ENCODE measurements around the gene NBAS.
A peak's percentile ranks its signal among the peaks of the same experiment; 100 is the strongest.

Gene NBAS

DNA sequence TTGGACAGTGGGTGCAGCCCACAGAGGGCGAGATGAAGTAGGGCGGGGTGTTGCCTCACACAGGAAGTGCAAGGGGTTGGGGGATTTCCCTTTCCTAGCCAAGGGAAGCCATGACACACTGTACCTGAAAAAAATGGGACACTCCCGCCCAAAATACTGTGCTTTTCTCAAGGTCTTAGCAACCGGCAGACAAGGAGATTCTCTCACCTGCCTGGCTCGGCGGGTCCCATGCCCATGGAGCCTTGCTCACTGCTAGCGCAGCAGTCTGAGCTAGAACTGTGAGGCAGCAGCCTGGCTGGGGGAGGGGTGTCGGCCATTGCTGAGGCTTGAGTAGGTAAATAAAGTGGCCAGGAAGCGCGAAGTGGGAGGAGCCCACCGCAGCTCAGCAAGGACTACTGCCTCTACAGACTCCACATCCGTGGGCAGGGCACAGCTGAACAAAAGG is 244.7 kb downstream of the NBAS start:
- peak in 1 of 3 donors; percentile 10 for DNase-seq (ENCODE audit: low read depth in 2 of 3, low spot score in 1 of 3)

DNA sequence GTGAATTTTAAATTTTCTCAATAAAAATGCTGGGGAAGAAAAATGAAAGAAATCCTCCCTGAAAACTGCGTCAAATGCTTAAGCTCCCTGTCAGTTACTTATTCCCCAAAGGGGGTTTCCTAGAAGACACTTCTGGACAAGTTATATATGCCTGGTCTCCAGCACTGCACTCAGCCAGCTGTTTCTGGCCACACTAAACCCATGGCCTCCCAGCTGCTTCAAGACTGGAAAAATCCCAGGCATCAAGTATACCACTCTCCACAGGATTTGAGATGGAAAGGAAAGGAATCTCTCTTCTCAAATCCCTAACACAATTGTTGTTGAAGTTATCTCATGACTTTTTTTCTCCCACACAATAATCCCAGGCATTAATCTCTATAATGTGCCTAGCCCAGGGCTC is 245.7 kb downstream of the NBAS start:
- no peak for DNase-seq (ENCODE audit: low read depth in 2 of 3, low spot score in 1 of 3)

DNA sequence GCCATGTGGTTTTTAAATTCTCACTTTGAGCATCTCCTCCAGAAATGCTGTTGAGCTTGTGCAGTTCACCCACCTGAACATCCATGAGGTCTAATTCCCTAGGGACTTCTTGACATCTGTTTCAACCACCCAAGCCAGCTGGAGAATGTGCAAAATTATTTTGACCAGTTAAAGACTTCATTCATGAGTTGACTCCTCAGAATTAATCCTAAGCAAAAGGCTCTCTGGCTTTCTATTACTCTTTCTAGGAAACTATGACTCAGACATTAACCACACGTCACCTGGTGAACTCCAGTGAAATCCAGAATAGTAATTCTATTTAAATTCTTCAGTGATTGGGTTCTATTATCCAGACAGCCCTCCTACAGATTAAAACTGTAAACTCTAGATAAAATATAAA is 247.5 kb downstream of the NBAS start:
- DNase-seq (ENCODE audit: low read depth in 2 of 3, low spot score in 1 of 3): no peak

DNA sequence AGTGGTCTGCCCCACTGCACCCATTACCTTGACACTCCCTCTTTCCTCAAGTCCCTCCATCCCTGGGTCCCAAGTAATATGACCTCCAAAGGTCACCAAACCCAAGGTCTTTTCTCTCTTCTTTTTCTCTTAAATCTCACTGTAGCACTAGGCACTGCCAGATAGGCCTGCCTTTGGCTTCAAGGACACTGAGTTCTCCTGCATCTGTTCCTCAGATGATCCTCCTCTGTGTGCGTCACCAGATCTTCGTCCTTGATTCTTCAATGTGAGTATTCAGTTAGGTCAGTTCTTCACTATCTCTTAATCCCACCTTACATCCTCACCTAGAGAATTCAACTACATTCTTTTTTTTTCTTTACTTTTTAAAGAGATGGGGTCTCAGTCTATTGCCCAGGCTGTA is 249.2 kb downstream of the NBAS start:
- no peak for DNase-seq (ENCODE audit: low read depth in 2 of 3, low spot score in 1 of 3)

DNA sequence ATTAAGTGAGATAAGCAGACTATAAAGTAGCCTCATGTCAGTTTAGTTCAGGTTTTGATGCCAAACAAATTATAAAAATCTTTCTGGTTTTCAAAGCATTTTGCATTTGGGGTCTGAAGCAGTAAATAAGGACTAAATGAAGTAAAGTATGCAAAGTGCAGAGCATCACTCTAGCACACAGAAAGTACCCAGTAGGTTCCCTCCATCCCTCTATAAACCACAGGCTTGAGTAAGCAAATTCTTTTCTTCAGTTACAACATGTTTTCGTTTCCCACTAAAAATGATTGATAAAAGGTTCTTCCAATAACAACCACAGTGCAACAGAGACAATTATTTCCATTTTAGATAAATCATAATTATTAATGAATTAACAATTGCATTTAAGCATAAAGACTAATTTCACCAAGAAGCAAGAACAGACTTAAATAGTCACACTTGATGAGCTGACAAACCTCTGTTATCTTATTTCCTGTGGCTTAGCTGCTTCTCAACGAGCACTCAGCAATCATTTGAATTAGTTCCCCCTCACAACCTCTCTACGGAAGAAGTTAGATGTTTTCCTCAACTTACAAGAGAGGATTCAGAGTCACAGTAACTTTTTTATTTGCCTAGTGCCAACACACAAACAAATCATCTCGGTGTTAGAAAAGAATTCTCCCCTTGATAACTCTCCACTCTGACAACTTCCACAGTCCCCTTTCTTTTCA is 249.8 kb downstream of the NBAS start:
- no peak for DNase-seq (ENCODE audit: low read depth in 2 of 3, low spot score in 1 of 3)

DNA sequence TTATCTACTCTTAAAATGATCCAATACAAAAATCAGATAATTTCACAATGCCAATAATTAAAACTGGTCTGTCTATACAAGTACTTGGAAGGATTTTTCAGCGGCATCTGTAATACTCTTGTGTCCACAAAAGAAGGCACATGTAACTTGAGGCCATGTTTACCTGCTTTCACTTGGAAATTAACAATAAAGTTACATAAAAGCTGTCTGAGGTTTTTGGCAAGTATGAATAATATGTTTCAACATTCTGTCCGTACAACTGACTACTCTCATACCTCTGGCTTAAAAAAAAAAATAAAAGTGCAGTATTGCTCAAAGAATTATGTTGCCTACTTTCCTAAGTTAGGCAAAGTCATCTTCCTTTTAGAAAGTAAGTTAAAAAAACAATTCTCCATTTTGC is 253.6 kb downstream of the NBAS start:
- no peak for DNase-seq (ENCODE audit: low read depth in 2 of 3, low spot score in 1 of 3)

DNA sequence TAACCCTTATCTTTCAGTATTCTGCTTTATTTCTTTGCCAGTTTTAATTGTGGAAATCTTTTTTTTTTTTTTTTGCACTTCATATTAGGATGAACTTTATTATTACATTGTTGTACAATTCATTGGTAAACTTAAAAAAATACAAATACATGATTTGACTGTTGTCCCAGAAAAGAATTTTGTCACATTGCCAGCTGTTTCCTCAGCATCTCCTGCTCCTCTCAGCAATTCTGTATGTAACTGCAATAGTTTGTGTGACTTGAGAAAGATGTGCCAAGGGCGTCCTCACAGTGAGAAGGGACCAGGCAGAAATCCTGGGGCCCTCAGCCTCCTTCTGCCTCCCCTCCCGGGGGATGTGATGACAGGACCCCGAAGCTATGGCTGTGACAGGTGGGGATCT is 254.4 kb downstream of the NBAS start:
- DNase-seq (ENCODE audit: low read depth in 2 of 3, low spot score in 1 of 3): no peak

DNA sequence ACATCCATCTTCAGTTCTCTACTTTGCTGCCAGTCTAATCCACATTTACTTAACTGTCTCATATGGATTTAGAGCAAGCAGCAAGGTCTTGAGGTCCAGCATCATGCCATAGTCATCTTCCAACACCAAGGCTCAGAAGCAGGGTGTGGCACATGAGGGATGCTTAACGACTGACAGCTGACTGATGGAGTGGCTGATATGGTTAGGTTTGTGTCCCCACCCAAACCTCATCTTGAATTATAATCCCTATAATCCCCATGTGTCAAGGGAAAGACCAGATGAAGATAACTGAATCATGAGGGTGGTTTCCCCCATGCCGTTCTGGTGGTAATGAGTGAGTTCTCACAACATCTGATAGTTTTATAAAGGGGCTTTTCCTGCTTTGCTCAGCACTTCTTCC is 257.3 kb downstream of the NBAS start:
- DNase-seq (ENCODE audit: low read depth in 2 of 3, low spot score in 1 of 3): no peak

DNA sequence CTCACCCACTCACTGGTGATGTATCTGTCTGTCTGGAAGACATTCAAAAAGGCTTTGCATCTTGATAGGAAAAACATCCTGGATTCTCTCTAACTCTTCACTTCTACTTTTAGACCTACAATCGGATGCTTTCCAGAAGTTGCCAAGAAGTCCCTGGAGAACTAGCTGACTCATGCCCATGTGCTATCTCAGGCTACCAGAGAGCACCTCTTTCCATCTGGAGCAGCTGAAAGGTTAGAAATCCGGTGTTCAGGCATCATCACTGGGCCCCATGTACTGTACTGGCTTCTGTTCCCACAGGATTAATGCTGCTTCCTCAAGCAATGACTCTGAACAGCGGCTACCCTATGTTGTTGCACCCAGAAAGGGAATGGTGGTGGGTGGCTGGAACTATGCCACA is 259.0 kb downstream of the NBAS start:
- no peak for DNase-seq (ENCODE audit: low read depth in 2 of 3, low spot score in 1 of 3)

DNA sequence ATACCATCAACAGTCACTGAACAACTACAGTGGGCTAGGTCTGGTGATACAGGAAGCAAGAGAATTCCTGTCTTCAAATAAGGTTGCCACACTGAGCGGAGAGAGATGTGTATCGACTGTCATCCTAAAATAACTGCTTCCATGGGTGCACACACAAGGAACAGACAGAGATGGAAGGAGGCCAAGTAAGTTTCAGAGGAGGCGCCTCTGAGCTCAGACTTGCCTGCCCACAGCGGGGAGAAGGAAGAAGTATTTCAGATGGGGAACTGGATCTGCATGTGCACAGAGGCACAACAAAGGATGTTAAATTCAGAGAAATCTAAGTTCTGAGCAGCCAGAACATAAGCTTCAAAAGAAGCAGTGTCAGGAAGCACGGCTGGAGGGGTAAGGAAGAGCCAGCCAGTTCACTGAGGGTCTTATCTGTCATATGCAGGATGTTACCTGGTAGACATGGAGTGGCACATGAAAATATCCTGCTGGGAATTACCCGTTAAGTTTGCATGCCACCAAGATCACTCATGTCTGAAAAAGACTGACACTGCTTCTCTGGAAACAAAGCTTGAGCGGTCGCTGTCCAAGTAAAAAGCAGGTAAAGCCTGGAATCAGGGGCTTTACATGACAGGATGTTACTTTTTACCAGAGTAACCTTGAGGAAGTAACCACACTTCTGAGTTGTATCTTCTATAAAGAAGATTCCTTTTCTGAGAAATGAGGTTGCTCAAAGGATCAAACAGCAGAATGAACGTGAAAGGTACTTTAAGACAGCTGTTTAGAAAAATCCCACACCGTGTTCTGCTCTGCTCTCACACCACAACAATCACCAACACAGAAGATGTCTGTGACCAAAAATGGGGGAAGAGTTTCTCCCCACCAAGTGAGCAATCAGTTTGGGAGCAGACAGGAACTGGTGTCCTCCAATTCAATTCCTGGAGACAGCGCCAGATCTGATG is 260.2 kb downstream of the NBAS start:
- DNase-seq (ENCODE audit: low read depth in 2 of 3, low spot score in 1 of 3): no peak

DNA sequence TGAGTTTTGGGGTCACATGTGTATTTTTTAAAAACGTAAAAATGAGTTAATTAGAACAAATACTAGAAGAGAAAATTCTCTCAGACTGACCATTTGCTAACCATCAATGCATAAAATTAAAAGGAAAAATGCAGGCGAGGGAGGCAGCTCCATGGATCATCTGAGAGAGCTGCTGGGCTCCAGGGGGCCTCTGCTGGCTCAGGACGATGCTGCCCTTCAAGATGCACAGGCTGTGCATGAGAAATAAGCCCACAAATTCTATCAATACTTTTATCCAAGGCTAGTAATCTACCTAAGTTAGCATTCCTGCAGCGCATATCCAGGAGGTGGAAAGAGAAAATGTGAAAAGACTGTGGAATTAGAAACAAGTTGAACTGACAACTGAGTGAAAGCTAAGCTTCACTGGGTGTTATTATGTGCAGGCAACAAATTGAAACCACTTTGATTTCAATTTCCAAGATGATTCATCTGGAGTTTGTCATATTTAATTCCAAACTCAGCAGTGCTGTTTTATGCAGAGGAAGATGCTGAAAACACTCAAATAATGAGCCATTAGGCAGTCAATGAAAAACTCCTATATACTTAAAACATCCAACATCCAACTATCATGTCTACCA is 261.1 kb downstream of the NBAS start:
- DNase-seq (ENCODE audit: low read depth in 2 of 3, low spot score in 1 of 3): no peak

DNA sequence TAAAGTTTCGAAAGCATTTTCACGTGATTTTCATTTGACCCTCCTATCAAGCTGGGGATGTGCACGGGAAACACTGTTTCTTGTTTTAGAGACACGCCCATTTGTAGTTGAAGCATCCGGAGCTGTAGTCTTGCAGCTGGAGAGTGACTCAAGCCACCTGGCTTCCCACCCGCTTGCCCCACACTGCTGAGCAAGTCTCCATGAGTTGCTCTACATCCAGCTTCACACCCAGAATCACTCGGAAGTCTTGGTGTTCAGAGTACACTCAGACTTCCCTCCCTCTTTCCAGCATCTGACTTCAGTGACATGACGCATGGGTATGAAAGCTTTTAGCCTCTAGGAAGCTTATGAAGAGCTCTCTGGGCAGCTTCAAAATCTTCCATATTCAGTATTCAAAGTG is 262.4 kb downstream of the NBAS start:
- no peak for DNase-seq (ENCODE audit: low read depth in 2 of 3, low spot score in 1 of 3)

DNA sequence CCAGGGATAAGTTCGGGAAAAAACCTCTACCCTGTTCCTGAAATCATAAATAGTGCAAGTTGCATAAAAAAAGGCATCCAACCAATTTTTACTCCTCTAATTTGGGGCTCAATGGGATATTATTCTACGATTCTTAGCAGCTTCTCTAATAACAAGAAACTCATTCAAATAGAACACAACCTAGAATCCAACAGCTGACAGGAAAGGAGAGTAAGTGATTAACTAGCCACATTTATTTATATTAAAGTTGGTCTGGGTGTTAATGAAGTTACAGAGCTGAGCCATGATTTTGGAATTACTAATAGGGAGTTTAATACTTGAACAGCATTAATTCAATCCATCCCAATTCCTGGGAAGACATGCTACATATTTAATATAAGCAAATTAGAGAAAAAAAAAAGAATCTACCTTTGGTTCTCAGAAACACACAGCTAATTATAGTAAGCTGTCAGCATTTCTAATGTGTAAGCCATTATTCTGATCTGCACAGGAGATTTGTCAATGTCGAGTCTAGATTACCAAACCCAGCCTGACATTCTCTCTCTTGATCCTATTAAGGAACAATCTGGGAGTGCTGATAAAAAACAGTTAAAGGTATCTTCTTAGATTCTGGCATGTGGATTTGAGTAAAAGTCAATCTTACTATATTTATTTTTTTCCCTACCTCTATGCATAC is 267.7 kb downstream of the NBAS start:
- DNase-seq (ENCODE audit: low read depth in 2 of 3, low spot score in 1 of 3): no peak

DNA sequence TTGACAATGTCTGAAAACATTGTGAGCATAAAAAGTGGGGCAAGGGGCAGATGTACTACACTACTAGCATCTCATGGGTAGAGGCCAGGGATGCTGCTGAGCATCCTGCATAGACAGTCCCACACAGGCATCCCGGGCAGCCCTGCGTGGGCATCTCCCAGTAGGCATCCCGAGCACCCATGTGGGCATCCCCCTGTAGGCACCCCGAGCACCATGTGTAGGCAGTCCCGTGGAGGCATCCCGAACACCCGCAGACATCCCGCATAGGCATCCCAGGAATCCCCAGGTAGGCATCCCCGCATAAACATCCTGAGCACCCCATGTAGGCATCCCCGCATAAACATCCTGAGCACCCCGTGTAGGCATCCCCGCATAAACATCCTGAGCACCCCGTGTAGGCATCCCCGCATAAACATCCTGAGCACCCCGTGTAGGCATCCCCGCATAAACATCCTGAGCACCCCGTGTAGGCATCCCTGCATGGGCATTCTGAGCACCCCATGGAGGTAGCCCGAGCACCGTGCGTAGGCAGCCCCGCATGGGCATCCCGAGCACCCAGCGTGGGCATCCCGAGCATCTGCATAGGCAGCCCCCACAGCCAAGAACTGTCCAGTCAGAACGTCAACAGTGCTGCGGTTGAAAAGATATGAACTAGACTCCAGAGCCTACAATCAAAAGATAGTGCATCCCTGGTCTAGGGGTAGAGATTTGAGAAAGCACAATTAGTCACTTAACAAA is 273.5 kb downstream of the NBAS start:
- no peak for DNase-seq (ENCODE audit: low read depth in 2 of 3, low spot score in 1 of 3)

DNA sequence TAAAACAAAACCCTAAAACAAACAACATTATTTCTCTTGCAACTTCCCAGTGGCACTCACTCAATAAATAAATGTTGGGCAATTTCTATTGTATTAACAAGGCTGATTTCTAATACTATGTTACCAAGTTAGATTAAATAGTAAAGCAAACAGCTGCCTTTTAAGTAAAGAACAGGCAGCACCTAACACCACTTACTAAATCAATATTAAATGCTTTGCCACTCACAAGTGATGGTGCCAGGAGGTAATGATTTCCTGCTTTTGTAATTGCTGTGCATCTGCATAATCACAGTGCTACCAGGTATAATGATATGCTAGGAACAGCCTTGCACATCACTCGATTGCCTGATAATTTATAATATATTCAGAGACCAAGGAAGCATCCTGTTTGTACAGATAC is 276.5 kb downstream of the NBAS start:
- DNase-seq (ENCODE audit: low read depth in 2 of 3, low spot score in 1 of 3): no peak

DNA sequence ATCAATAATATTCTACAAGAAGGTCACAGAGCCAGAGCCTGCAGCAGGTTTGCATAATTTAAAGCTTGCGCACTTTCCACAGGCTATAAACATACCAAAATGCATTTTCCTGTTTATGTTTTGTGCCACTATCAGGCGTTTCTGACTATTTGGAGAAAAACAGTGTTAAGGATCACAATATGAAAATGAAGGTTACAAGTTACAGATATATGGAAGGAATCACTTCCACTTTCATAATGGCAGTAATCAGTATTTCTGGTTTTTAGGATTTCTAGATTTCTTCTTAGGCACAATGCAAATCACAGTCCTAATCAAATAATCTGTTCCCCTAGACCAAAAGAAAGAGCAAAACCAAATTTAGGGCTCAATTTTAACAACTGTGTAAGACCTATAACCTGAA is 279.5 kb downstream of the NBAS start:
- DNase-seq (ENCODE audit: low read depth in 2 of 3, low spot score in 1 of 3): no peak

DNA sequence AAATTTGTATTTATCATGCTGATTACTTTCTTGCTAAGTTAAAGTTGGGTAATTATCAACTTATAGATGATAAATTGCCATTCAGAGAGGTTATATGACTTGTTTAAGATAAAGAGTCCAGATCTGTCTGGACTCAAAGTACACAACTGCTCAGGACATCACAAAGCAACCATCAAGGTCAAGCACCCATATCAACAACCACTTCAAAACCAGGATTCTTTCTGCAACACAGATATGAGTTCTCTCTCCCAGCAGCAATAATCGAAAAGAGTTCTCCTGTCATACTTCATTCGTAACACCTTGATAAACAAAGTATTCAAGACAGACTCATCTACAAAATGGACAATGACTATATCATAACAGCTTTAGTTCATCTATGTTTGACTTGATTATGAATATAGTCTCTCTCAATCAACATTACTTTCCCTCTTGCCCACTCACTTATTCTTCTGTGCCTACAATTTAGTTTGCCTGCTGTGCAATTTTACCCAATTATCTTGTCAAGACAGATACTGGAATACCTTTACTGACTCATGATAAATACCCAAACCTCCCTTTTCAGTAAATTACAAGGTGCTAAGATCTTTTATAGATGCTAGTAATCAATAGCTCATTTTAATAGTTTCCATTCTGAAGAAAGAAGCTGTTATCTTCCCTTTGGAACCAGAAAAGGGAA is 281.8 kb downstream of the NBAS start:
- no peak for DNase-seq (ENCODE audit: low read depth in 2 of 3, low spot score in 1 of 3)

DNA sequence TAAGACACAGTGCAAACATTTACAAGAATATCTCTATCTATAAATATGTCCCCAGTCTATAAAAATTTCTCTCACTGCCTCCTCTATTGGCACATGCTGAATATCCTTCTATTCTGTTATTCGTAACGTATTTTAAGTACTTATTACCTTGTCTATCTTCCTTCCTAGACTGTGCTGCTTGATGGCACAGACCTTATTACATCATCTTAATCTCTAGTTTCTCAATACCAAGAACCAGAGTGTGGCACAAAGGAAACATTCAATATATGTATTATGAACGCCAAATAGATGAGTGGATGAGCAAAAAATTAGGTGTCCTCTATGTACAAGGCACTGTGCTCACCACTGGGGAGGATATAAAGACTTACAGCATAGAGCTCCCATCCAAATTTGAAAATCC is 282.8 kb downstream of the NBAS start:
- no peak for DNase-seq (ENCODE audit: low read depth in 2 of 3, low spot score in 1 of 3)

DNA sequence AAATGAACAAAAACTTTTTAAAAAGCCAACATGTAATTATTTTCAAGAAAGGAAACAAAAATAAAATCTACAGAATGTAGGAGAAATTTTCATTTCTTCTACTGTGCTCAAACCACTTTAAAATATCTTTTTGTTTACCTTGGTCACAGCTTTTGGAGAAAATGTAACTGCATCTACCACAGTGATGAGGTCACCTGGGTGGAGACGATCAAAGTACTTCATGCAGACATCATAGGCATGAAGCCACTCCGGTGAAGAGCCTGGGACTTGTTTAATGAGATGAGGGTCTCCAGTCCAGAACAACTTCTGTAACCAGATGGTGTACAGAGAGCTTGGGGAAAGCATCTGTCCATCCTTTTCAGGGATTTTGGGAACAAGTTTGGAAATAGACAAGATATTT is 285.8 kb downstream of the NBAS start:
- no peak for DNase-seq (ENCODE audit: low read depth in 2 of 3, low spot score in 1 of 3)

DNA sequence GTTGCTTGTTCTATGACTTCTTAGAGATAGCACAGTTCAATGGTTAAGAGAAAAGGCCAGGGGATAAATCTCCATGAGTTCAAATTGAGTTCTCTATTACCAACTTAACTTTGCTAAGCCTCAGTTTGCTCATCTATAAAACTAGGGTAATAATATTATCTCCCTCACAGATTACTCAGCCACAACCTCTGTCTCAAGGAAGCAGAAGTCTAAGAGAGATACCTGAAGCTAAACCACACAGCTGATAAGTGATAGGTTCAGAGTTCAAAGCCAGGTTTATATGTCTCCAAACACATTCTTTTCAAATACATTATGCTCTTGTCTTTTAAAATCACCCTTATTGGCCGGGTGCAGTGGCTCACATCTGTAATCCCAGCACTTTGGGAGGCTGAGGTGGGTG is 287.7 kb downstream of the NBAS start:
- no peak for DNase-seq (ENCODE audit: low read depth in 2 of 3, low spot score in 1 of 3)
